EH (cell line): ENCODE measurements around the gene PAXIP1.

Experiments
- DNase-seq: peaks from one replicate; pipeline ENCODE4 v3.0.0-alpha.2; 2015; ENCODE audit warnings: low read depth

PAXIP1 gene

DNA sequence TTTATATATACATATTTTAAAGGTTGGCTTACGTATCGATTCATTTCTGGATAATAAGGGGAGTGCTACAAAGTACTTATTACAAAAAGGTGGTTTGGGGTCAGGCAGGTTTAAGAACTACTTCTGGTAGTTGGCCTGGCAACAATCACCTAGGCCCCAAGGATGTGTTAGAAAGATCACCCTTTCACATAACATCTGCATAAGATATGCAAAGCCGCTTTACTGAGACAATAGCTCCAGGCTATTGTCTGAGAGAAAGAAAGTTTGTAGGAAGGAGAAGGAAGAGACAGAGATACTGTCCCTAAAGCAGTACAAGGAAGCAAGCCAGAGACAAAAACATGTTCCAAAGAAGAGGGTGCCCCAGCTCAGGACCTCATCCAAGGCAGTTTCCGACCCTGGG is 6.2 kb downstream of the PAXIP1 start:
- no peak for DNase-seq

DNA sequence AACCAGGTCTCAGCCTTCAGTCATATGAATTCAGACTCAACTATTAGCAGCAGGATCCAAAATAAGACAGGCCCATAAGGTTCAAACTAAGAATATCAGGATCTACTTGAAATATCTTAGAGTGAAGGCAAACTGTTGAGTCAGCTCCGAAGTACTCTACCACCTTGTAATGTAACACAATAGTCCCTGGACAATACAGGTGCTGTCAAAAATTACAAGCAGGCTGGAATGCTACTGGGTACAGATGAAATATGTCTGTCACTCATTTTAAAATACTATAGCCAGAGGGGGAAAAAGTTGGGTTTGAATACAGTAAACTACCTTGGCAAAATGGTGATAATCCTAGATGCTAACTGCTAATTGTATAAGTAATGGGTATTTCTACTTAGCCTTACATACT is 6.8 kb downstream of the PAXIP1 start:
- DNase-seq: no peak

DNA sequence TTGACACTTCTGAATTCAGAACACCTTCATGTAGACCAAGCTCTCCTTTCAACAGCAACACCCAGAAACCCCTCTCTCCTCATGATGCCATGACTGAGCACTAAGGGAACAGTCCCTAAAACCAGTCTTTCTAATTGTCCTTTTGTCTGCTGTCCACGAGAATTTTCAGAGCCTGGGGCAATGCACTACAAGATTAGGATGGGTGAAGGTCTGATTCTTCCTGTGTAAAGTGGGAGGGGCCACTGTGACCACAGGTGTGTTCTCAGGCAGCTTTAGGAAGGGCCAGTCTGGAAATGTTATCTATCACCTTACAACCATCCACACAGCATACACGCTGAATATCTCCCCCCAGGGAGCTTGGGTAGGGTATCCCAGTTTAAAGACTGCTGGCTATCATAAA is 7.9 kb downstream of the PAXIP1 start:
- no peak for DNase-seq

GRCh38 chr7:154990964-154991540 is 11.9 kb downstream of the PAXIP1 start:
- no peak for DNase-seq

DNA sequence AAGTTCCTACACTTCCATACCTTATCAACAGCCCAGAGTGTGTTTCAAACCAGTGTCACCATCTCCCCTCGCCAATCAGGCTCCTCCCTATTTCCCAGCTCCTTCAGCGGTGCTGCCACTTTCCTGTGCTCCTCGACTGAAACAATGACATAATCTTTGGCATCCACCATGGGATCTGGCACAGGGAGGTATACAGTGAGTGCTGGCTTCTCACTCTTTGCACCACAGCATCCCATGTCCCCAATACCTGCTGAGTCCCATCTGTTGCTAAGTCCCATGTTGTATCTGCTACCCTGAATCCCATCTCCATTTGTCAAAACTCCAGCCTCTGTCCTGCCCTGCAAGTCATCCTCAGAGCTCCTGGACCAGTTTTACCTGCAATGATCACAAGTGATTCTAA is 15.4 kb downstream of the PAXIP1 start:
- DNase-seq: no peak

GRCh38 chr7:154986200-154986945 is 16.6 kb downstream of the PAXIP1 start:
- DNase-seq: no peak

DNA sequence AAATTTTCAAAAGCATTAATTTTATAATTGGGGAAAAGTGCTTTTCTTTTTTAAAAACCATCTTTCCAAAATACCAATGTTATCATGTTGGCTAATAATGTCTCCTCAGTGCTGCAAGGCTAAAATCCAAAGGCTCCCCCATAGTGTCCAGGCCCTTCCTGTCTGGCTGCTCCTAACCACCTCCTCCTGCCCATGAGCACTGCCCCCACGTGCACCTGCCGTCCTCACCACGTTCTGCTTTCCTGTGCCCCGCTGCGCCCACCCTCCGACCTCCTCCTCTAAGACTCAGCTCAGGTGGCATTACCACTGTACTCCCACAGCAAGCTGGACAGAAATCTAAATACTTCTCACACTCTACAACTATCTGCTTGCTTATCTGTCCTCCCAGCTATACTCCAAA is 17.7 kb downstream of the PAXIP1 start:
- DNase-seq: no peak

GRCh38 chr7:154984601-154985188 is 18.2 kb downstream of the PAXIP1 start:
- peak; percentile 2 for DNase-seq

GRCh38 chr7:154978017-154978416 is 24.9 kb downstream of the PAXIP1 start:
- DNase-seq: peak; percentile 2

- no peak for DNase-seq
Observed at GRCh38 chr7:154977250-154977649, 25.7 kb downstream of the PAXIP1 start.

DNA sequence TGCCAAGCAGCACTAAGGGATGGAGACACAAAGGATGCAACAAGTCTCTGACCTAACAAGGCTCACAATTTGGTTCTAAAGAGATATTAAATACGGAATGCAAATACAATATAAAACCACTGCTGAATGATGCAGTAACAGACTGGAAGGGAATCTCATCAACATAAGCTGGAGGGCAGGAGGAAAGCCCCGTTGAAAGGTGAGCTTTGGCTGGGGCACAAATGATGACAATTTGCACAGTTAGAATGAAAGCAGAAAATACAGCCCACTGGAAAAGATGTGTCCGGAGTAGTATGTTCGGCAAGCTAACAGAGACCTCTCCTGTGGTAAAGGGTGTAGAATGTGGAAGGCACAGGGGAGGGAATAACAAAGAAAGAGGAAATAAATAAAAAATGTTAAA is 26.1 kb downstream of the PAXIP1 start:
- DNase-seq: no peak

GRCh38 chr7:154975984-154976383 is 26.9 kb downstream of the PAXIP1 start:
- no peak for DNase-seq

- no peak for DNase-seq
Observed at GRCh38 chr7:154973381-154973780, 29.5 kb downstream of the PAXIP1 start.

- no peak for DNase-seq
Observed at GRCh38 chr7:154968336-154969001, 34.5 kb downstream of the PAXIP1 start.

DNA sequence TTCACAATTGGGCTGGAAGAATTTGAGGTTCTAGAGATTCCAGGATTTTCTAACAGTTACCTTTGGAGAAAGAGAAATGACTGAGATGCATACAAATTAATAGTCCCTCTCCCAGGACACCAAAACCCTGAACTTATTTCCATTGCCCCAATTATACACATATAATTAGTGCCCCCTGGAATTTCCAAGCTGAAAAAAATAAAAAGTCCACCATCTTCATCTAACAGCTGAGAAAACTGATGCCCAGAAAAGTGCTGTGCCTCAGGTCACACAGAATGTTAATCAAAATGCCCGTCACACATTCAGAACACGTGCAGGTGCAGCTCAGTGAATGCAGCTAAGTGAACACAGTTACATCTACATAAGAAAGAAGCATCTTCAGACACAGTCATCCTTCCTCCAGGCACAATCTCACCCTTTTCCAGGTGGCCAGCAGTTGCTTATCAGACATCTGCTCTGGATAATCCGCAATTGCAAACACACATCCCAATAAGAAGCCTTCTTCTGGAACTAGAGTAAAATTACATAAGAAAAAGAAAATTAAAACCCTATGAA is 35.4 kb downstream of the PAXIP1 start:
- DNase-seq: no peak

DNA sequence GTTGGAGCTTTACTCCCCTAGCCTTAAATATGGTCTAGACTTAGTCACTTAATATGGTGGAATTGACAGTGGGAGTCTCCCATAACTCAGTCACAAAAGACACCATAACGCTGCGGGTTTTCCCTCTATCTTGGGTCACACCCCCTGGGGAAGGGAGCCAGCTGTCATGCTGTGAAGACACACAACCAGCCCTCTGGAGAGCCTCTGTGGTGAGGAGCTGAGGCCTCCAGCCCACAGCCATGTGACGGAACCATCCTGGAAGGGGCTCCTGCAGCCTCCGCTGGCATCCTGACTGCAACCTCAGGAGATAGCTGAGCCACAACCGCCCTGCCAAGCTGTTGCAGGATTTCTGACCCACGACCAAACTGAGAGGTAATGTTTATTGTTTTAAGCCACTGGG is 37.9 kb downstream of the PAXIP1 start:
- DNase-seq: no peak

DNA sequence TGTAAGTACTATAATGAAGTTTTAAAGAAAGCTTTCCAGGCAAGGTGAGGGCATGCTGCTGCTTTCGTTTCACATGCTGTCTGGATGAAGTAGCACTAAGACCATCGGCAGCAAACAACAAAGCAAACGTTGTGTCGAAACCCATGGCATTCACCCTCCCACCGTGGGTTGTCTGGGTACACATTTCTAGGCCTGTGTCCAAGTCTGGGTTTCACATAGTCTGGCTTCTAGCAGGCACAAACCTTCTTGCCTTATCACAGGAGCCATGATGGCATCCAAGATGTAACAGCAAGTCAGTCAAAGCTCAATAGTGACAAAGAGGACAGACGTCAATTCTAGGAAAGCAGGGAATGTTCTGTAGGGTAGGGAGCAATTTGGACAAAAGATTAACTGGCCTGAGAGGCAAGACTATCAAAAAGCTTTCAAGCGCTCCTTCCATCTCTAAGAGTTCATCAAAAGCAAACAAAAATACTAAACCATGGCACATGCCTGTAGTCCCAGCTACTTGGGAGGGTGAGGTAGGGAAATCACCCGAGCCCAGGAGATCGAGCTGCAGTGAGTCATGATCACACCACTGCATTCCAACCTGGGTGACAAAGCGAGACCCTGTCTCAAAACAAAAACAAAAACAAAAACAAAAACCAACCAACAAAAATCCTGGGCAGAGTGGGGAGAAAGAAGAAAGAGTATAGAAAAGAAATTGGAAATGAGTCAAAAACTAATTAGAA is 42.7 kb downstream of the PAXIP1 start:
- no peak for DNase-seq

DNA sequence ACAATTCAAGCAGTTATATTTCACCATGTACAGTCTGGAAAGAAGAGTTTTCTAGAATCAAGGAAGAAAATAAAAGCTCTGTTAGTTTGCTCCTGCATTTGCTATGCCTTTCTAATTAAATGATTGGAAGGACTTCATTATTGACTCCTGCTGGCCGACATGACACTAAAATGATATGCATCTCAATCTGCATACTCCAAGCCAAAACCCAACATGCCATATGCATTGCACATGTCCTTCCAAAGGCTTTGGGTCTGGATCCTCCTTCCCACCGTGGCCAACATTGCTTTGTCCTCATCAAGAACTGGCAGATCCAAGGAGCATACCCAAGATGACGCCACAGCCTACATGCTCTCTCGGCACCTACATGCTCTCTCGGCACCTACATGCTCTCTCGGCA is 46.5 kb downstream of the PAXIP1 start:
- no peak for DNase-seq

GRCh38 chr7:154953006-154953684 is 49.8 kb downstream of the PAXIP1 start:
- peak; percentile 45 for DNase-seq

GRCh38 chr7:154950960-154951359 is 52.0 kb downstream of the PAXIP1 start:
- no peak for DNase-seq

DNA sequence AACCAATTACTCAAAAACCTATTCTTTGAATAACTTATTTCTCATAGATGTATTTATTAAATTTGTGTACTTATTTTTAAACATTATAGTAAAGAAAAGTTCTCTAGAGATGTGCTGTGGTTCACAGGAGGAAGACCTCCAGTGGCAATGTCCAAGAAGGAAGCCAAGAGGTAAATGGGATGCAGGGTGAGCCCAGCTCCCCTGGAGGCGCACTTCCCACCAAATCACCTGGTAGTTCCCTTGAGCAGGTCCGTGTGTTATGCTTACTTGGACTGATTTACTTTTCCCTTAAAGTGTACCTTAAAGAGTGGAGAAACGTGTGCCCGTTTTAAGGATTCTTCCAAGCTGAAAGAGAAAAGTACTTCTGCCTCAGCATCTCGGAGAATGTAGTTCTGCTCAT is 55.3 kb downstream of the PAXIP1 start:
- DNase-seq: no peak

DNA sequence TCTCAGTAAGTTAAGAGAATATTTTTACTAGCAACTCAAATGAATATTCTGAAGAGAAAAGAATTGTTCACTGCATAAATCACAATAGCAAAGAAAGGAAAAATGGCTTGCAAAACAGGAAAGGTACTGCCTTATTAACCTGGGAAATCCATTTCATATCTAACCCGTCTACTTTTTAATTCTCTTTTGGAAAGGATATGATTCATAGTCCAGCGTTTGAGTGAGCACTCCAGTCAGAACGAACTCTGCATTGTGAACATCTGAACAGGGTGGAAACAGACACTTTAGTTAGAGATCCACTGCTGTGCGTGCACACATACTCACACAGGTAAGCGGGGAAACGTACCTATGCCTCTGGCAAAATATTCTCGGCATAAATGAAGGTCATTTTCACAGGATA is 56.8 kb downstream of the PAXIP1 start:
- DNase-seq: no peak
